Lower leg skin (tissue), 3 donors: Measurements from ENCODE around the gene CDC26.

ENCODE experiments used
- POLR2A ChIP-seq, 2 donors: fragments of 450-650 bp; IDR thresholded peaks; one replicate each; pipeline ENCODE4 v1.6.1; 2016 to 2017; ENCODE audit warnings: antibody characterized with exemption in 2 of 2, mild to moderate bottlenecking in 1 of 2, moderate library complexity in 1 of 2
- TF ChIP-seq, protein P1 (sequence below), 3 donors: fragments of 450-650 bp; IDR thresholded peaks; one replicate each; pipeline ENCODE4 v1.5.1; 2016; ENCODE audit warnings: antibody characterized with exemption in 3 of 3, mild to moderate bottlenecking in 3 of 3, moderate library complexity in 2 of 3

GRCh38 chr9:113266174-113266573, 9.2 kb downstream of the CDC26 start:
- TF ChIP-seq, protein P1, sequence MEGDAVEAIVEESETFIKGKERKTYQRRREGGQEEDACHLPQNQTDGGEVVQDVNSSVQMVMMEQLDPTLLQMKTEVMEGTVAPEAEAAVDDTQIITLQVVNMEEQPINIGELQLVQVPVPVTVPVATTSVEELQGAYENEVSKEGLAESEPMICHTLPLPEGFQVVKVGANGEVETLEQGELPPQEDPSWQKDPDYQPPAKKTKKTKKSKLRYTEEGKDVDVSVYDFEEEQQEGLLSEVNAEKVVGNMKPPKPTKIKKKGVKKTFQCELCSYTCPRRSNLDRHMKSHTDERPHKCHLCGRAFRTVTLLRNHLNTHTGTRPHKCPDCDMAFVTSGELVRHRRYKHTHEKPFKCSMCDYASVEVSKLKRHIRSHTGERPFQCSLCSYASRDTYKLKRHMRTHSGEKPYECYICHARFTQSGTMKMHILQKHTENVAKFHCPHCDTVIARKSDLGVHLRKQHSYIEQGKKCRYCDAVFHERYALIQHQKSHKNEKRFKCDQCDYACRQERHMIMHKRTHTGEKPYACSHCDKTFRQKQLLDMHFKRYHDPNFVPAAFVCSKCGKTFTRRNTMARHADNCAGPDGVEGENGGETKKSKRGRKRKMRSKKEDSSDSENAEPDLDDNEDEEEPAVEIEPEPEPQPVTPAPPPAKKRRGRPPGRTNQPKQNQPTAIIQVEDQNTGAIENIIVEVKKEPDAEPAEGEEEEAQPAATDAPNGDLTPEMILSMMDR (IDR thresholded peaks at IDR 0.05): no peak
- no peak for TF ChIP-seq POLR2A (IDR thresholded peaks at IDR 0.05)
